GM12878 (cell line): Measurements from ENCODE around the gene THSD4. TPM values are rescaled to one million over a fixed set of nuclear protein-coding genes. Genes with fewer than 3 reads are reported as not detected.

ENCODE experiments used
- ATAC-seq: fragments of 200-7000 bp; cut with Tn5 transposase; 3 replicates; pipeline ENCODE4 v1.9.1; 2020; ENCODE audit warnings: mild to moderate bottlenecking, moderate library complexity
- BruUV-seq: library from RNA; stranded (reverse); fragments of 400-500 nt; replicated peaks from 2 replicates; lab custom pipeline; 2021; lab: Mats Ljungman, UMichigan
- CTCF ChIA-PET: fragments of 300-600 bp; sonication (Branson Sonifier 250); formaldehyde crosslinking; extraction: SDS; loops from one replicate; lab custom pipeline; 2021; ENCODE audit warnings: inconsistent platforms; lab: Yijun Ruan, JAX
- POLR2A ChIA-PET: fragments of 350-600 bp; formaldehyde crosslinking; extraction: SDS; loops from one replicate; lab custom pipeline; 2021; ENCODE audit warnings: inconsistent platforms; lab: Charles Lee
- RAD21 ChIA-PET: fragments of 300-600 bp; sonication (Branson Sonifier 250); formaldehyde crosslinking; loops from one replicate; lab custom pipeline; 2023; ENCODE audit warnings: antibody characterized with exemption; ENCODE audit not compliant: unreplicated experiment; lab: Charles Lee
- SMC1A ChIA-PET: fragments of 300-600 bp; sonication (Branson Sonifier 250); formaldehyde crosslinking; loops from one replicate; lab custom pipeline; 2023; ENCODE audit not compliant: unreplicated experiment, uncharacterized antibody; lab: Charles Lee
- DNase-seq: peaks from one replicate; pipeline ENCODE4 v3.0.0-alpha.2; 2011; ENCODE audit warnings: low read depth, low spot score
- FAIRE-seq: peaks from 3 replicates; lab custom pipeline; 2011; peaks lifted over from hg19 to GRCh38; lab: Jason Lieb, UNC
- H2AFZ ChIP-seq: 2 replicates; pipeline ENCODE4 v1.6.0; 2011; ENCODE audit warnings: low read depth, low read length, control low read depth; ENCODE audit not compliant: control insufficient read depth
- H3K27ac ChIP-seq: 2 replicates; pipeline ENCODE4 v1.5.1; 2011; ENCODE audit warnings: control low read depth; ENCODE audit not compliant: control insufficient read depth, insufficient read depth
- H3K27me3 ChIP-seq, 2 experiments: replicated peaks in 1 of 2; 2 replicates each; pipeline versions ENCODE4 v1.6.0 to v1.6.1; 2011; ENCODE audit warnings: low read length in 1 of 2; ENCODE audit not compliant: control insufficient read depth in 2 of 2, insufficient read depth in 2 of 2
- H3K36me3 ChIP-seq, 2 experiments: 2 replicates each; pipeline ENCODE4 v1.5.1; 2011; ENCODE audit warnings: low read length in 1 of 2; ENCODE audit not compliant: control insufficient read depth in 2 of 2, insufficient read depth in 2 of 2
- H3K4me1 ChIP-seq: 2 replicates; pipeline ENCODE4 v1.6.1; 2011; ENCODE audit warnings: mild to moderate bottlenecking, low read length, moderate library complexity, mixed read lengths; ENCODE audit not compliant: control insufficient read depth, insufficient read depth
- H3K4me2 ChIP-seq: 2 replicates; pipeline ENCODE4 v1.6.0; 2011; ENCODE audit warnings: control low read depth; ENCODE audit not compliant: control insufficient read depth, insufficient read depth
- H3K4me3 ChIP-seq: fragments of 200-600 bp; sonication (generic); 2 replicates; pipeline ENCODE4 v1.5.1; 2016
- H3K79me2 ChIP-seq: 2 replicates; pipeline ENCODE4 v1.6.0; 2011; ENCODE audit warnings: low read length; ENCODE audit not compliant: control insufficient read depth, insufficient read depth
- H3K9ac ChIP-seq: 2 replicates; pipeline ENCODE4 v1.8.0; 2011; ENCODE audit warnings: low read length, control low read depth, mixed read lengths; ENCODE audit not compliant: control insufficient read depth, insufficient read depth
- H3K9me3 ChIP-seq: replicated peaks from 3 replicates; pipeline ENCODE4 v1.5.1; 2011; ENCODE audit warnings: mild to moderate bottlenecking, low read length; ENCODE audit not compliant: control insufficient read depth, insufficient read depth
- H4K20me1 ChIP-seq: 2 replicates; pipeline ENCODE4 v1.6.0; 2011; ENCODE audit not compliant: control insufficient read depth, insufficient read depth
- BMI1 ChIP-seq: fragments of 450-650 bp; IDR thresholded peaks from 2 replicates; pipeline ENCODE4 v1.6.1; 2016; ENCODE audit warnings: mild to moderate bottlenecking, moderate library complexity, borderline replicate concordance
- CREM ChIP-seq: IDR thresholded peaks from 2 replicates; pipeline ENCODE4 v1.6.1; 2014; ENCODE audit warnings: antibody characterized with exemption, low read depth
- FOXM1 ChIP-seq: IDR thresholded peaks from 2 replicates; pipeline ENCODE4 v1.6.1; 2012; ENCODE audit warnings: low read depth, mild to moderate bottlenecking, inconsistent platforms, low read length, moderate library complexity
- HDGF ChIP-seq: fragments of 450-650 bp; IDR thresholded peaks from 2 replicates; pipeline ENCODE4 v1.6.1; 2016; ENCODE audit warnings: antibody characterized with exemption
- MEF2A ChIP-seq: IDR thresholded peaks from 2 replicates; pipeline ENCODE4 v1.6.1; 2011; ENCODE audit warnings: low read depth, mild to moderate bottlenecking, low read length, moderate library complexity; ENCODE audit not compliant: insufficient read depth
- MTA2 ChIP-seq: fragments of 450-650 bp; IDR thresholded peaks from 2 replicates; pipeline ENCODE4 v1.6.1; 2016; ENCODE audit warnings: low read depth, mild to moderate bottlenecking, moderate library complexity
- MYC ChIP-seq: IDR thresholded peaks from 2 replicates; pipeline ENCODE4 v1.6.1; 2011; ENCODE audit warnings: mild to moderate bottlenecking, low read length, moderate library complexity, inconsistent platforms; ENCODE audit not compliant: insufficient read depth, insufficient replicate concordance, insufficient read length, severe bottlenecking
- POLR2AphosphoS5 ChIP-seq: IDR thresholded peaks from 2 replicates; pipeline ENCODE4 v1.6.1; 2011; ENCODE audit warnings: mild to moderate bottlenecking, low read length, inconsistent platforms
- RAD51 ChIP-seq: fragments of 450-650 bp; IDR thresholded peaks from 2 replicates; pipeline ENCODE4 v1.6.1; 2016; ENCODE audit warnings: moderate library complexity, mild to moderate bottlenecking, inconsistent platforms
- RCOR1 ChIP-seq: conservative IDR thresholded peaks from 2 replicates; pipeline ENCODE4 v1.6.1; 2012; ENCODE audit warnings: low read depth, low read length, improper control_type of control experiment
- SPI1 ChIP-seq: IDR thresholded peaks from 2 replicates; pipeline ENCODE4 v1.6.1; 2011; ENCODE audit warnings: low read depth, mild to moderate bottlenecking, low read length, moderate library complexity, borderline replicate concordance; ENCODE audit not compliant: insufficient read depth
- SRF ChIP-seq, 2 experiments: IDR thresholded peaks; 2 replicates each; pipeline ENCODE4 v1.6.1; 2011; ENCODE audit warnings: low read depth in 2 of 2, low read length in 2 of 2, mild to moderate bottlenecking in 1 of 2, moderate library complexity in 1 of 2
- YY1 ChIP-seq: IDR thresholded peaks from 2 replicates; pipeline ENCODE4 v1.6.1; 2011; ENCODE audit warnings: low read depth, mild to moderate bottlenecking, low read length
- WGBS: methylation state at CpG from one replicate; pipeline ENCODE4 v1.1.6; 2016; ENCODE audit warnings: low lambda C conversion rate; ENCODE audit not compliant: insufficient replicate concordance, insufficient coverage; ENCODE audit errors: missing lambda C conversion rate; 5-methylcytosine and 5-hydroxymethylcytosine counted together
- in situ Hi-C: fragments of 300-500 bp; cut with MboI; formaldehyde crosslinking; loops from 9 replicates; pipeline ENCODE4 v1.14.3; 2018; ENCODE audit warnings: mixed read lengths
- intact Hi-C: fragments of 100-400 bp; cut with micrococcal nuclease; formaldehyde crosslinking; loops from one replicate; pipeline ENCODE4 v1.14.2; 2022; ENCODE audit not compliant: unreplicated experiment
- polyA plus RNA-seq, 11 experiments: library from polyadenylated mRNA; depleted of rRNA in 4 of 11; unstranded in 6 of 11; stranded (reverse) in 5 of 11; fragments of >200 nt; fragmentation: Nextera tagmentation in 4 of 11; fragmentation: Illumina TruSeq in 1 of 11; extraction: Ambion mirVana in 4 of 11; extraction: Trizol in 1 of 11; gene quantifications; 1 replicate in 1 of 11; 2 replicates in 10 of 11; pipeline versions ENCODE4 v1.2.1 to v1.2.3, GENCODE V29; 2011 to 2016; ENCODE audit warnings: inconsistent platforms in 2 of 11, missing spikeins in 2 of 11, low read depth in 1 of 11
- total RNA-seq, 4 experiments: library from RNA; depleted of rRNA in 3 of 4; stranded (reverse); fragments of >200 nt in 3 of 4; fragmentation: Illumina TruSeq in 1 of 4; extraction: Trizol in 1 of 4; gene quantifications; 2 replicates each; pipeline versions ENCODE4 v1.2.1 to v1.2.3, GENCODE V29; 2013 to 2021
- TF ChIP-seq, protein P1 (sequence below): IDR thresholded peaks from 2 replicates; pipeline ENCODE4 v1.6.1; 2012; ENCODE audit warnings: low read depth, low read length, improper control_type of control experiment
- TF ChIP-seq, protein P2 (sequence below): fragments of 450-650 bp; formaldehyde crosslinking; IDR thresholded peaks from 2 replicates; pipeline ENCODE4 v1.4.0; 2020; ENCODE audit warnings: mild to moderate bottlenecking, moderate library complexity

Gene THSD4
- total and polyA plus RNA-seq, 10 of the 15 experiments (the other 5 are each of a cell fraction or from before 2014, with no cell fraction given), result 0.04 to 0.13 (median 0.05) TPM; not detected in 7

DNA sequence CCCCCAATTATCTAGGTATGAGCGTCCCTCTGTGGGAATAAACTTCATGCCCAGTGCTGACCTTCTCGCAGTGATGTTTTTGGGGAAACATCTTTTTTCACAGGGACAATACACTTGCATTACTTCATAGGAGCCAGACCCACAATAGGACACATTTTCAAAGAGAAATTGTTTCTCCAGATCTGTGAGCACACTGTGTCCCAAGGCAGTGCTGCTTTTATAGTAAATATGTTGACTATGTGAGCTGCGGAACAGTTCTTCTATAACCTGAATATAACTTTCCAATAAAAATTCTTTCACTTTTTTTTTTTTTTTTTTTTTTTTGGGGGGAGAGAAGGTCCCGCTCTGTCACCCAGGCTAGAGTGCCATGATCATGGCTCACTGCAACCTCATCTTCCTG is 17.4 kb upstream of the THSD4 start:
- no peak overlapping the region for H3K4me3 ChIP-seq
- TF ChIP-seq, protein P1, sequence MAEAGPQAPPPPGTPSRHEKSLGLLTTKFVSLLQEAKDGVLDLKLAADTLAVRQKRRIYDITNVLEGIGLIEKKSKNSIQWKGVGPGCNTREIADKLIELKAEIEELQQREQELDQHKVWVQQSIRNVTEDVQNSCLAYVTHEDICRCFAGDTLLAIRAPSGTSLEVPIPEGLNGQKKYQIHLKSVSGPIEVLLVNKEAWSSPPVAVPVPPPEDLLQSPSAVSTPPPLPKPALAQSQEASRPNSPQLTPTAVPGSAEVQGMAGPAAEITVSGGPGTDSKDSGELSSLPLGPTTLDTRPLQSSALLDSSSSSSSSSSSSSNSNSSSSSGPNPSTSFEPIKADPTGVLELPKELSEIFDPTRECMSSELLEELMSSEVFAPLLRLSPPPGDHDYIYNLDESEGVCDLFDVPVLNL, result no peak
- no peak for TF ChIP-seq POLR2AphosphoS5
- no peak for TF ChIP-seq RAD51
- TF ChIP-seq RCOR1, result no peak
- TF ChIP-seq BMI1, result no peak
- no peak for TF ChIP-seq MEF2A
- TF ChIP-seq FOXM1, result no peak
- H3K4me1 ChIP-seq, result no peaks in the 10 kb centered on the region
- FAIRE-seq (no peak), DNase-seq (no peak), ATAC-seq (no peak)
- no peaks in the 10 kb centered on the region for H3K36me3 ChIP-seq
- H3K79me2 ChIP-seq, result no peaks in the 10 kb centered on the region
- ChIA-PET SMC1A (no interaction called here), RAD21 (no interaction called here), POLR2A (no interaction called here), CTCF (interaction anchor here (0.6 kb wide), 1 partner anchor 87 kb away, joined by 3 read pairs; no protein-coding TSS in a partner anchor)
- H2AFZ ChIP-seq, result no peak overlapping the region
- H3K27ac ChIP-seq, result no peak overlapping the region
- H3K9me3 ChIP-seq, result no peaks in the 10 kb centered on the region; the same call in 1 of the 3 replicates
- intact Hi-C loops (no loop called here), in situ Hi-C loops (no loop called here)
- no peaks in the 10 kb centered on the region for H3K27me3 ChIP-seq
- H3K9ac ChIP-seq, result no peak overlapping the region
- no peaks in the 10 kb centered on the region for H4K20me1 ChIP-seq
- no peak overlapping the region for H3K4me2 ChIP-seq
- 21% methylated on average over 3 of the region's 4 CpGs for WGBS
- no TSS peak for BruUV-seq

DNA sequence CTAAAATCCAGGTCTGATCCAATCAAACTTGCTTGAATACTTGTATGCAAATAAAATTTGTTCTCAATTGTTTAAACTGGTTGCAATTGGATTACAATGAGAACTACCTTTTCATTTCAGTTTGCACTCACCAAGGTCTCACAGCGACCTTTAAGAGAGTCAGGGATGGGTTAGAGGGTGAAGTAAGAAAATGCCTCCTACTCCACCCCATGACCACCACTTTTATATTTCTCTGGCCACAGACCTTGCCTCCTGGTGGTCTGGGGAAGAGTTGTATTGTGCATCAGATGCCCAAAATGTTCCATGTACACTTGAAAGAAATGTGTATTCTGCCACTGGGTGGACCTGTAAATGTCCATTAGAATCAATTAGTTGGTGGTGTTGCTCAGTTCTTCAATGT is 16.4 kb upstream of the THSD4 start:
- BruUV-seq, result no TSS peak
- H3K4me3 ChIP-seq, result no peak overlapping the region
- ATAC-seq (no peak), DNase-seq (no peak), FAIRE-seq (no peak)
- TF ChIP-seq MYC, result no peak
- TF ChIP-seq SRF (IDR thresholded peaks at IDR 0.05; ENCODE audit: low read depth in 2 of 2, low read length in 2 of 2), result no peak
- TF ChIP-seq YY1, result no peak
- no peak for TF ChIP-seq CREM
- TF ChIP-seq HDGF, result no peak
- TF ChIP-seq, protein P2, sequence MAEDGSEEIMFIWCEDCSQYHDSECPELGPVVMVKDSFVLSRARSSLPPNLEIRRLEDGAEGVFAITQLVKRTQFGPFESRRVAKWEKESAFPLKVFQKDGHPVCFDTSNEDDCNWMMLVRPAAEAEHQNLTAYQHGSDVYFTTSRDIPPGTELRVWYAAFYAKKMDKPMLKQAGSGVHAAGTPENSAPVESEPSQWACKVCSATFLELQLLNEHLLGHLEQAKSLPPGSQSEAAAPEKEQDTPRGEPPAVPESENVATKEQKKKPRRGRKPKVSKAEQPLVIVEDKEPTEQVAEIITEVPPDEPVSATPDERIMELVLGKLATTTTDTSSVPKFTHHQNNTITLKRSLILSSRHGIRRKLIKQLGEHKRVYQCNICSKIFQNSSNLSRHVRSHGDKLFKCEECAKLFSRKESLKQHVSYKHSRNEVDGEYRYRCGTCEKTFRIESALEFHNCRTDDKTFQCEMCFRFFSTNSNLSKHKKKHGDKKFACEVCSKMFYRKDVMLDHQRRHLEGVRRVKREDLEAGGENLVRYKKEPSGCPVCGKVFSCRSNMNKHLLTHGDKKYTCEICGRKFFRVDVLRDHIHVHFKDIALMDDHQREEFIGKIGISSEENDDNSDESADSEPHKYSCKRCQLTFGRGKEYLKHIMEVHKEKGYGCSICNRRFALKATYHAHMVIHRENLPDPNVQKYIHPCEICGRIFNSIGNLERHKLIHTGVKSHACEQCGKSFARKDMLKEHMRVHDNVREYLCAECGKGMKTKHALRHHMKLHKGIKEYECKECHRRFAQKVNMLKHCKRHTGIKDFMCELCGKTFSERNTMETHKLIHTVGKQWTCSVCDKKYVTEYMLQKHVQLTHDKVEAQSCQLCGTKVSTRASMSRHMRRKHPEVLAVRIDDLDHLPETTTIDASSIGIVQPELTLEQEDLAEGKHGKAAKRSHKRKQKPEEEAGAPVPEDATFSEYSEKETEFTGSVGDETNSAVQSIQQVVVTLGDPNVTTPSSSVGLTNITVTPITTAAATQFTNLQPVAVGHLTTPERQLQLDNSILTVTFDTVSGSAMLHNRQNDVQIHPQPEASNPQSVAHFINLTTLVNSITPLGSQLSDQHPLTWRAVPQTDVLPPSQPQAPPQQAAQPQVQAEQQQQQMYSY (CRISPR knock-in tag), result no peak
- TF ChIP-seq SPI1, result no peak
- TF ChIP-seq MTA2, result no peak
- H3K4me1 ChIP-seq, result peaks cover 5% of the 10 kb centered on the region; the same call in 1 of the 2 replicates
- H3K4me2 ChIP-seq, result no peak overlapping the region
- no peaks in the 10 kb centered on the region for H3K79me2 ChIP-seq
- ChIA-PET CTCF (no interaction called here), POLR2A (no interaction called here), RAD21 (no interaction called here), SMC1A (no interaction called here)
- no peaks in the 10 kb centered on the region for H3K36me3 ChIP-seq
- H3K27me3 ChIP-seq, result no peaks in the 10 kb centered on the region
- H3K9me3 ChIP-seq, result no peaks in the 10 kb centered on the region; the same call in 1 of the 3 replicates
- H3K27ac ChIP-seq, result no peak overlapping the region
- WGBS, result 59% methylated on average over 1 of the region's 1 CpG
- H2AFZ ChIP-seq, result no peak overlapping the region
- in situ Hi-C loops, result no loop called here
- intact Hi-C loops, result no loop called here
- no peaks in the 10 kb centered on the region for H4K20me1 ChIP-seq
- H3K9ac ChIP-seq, result no peak overlapping the region
